HepG2 (cell line): ENCODE measurements around the gene TMEM217. TPM values are rescaled to one million over a fixed set of nuclear protein-coding genes. Genes with fewer than 3 reads are reported as not detected.
A peak's percentile ranks its signal among the peaks of the same experiment; 100 is the strongest.

Experiments
- ASH2L ChIP-seq: fragments of 300-600, 200-600 bp; sonication (generic); IDR thresholded peaks from 2 replicates; pipeline ENCODE4 v1.7.0; 2017; ENCODE audit warnings: low read depth, mild to moderate bottlenecking, moderate library complexity, mixed read lengths, low read length; ENCODE audit not compliant: insufficient read length
- CSRNP1 ChIP-seq: sonication (generic); formaldehyde crosslinking; IDR thresholded peaks from 2 replicates; pipeline ENCODE4 v1.8.1; 2023; ENCODE audit warnings: mild to moderate bottlenecking, missing genetic modification reagents
- GRHL1 ChIP-seq: sonication (generic); formaldehyde crosslinking; conservative IDR thresholded peaks from 2 replicates; pipeline ENCODE4 v1.8.0; 2022; ENCODE audit warnings: missing genetic modification reagents
- HNRNPH1 ChIP-seq: fragments of 200-400 bp; formaldehyde crosslinking; optimal IDR thresholded peaks from 2 replicates; pipeline ENCODE3; 2017; ENCODE audit warnings: mild to moderate bottlenecking, low read depth, low read length
- HOMEZ ChIP-seq: IDR thresholded peaks from 2 replicates; pipeline ENCODE4 v1.6.1; 2016; ENCODE audit warnings: low read depth
- MAX ChIP-seq: IDR thresholded peaks from 2 replicates; pipeline ENCODE4 v1.6.1; 2012; ENCODE audit warnings: inconsistent platforms
- NONO ChIP-seq, 2 experiments: fragments of 450-650 bp in 1 of 2; sonication (generic) in 1 of 2; formaldehyde crosslinking in 1 of 2; IDR thresholded peaks in 1 of 2; conservative IDR thresholded peaks in 1 of 2; 2 replicates each; pipeline versions ENCODE4 v1.6.1 to v1.8.0; 2017 to 2022; ENCODE audit warnings: mild to moderate bottlenecking in 1 of 2, missing genetic modification reagents in 1 of 2, moderate library complexity in 1 of 2
- NR2F2 ChIP-seq: IDR thresholded peaks from 2 replicates; pipeline ENCODE4 v1.6.1; 2012; ENCODE audit warnings: low read depth, inconsistent platforms, borderline replicate concordance
- PCBP1 ChIP-seq: fragments of 200-400 bp; formaldehyde crosslinking; IDR thresholded peaks from 2 replicates; pipeline ENCODE4 v1.6.1; 2017; ENCODE audit warnings: mild to moderate bottlenecking, low read depth, low read length, borderline replicate concordance
- PHF5A ChIP-seq: IDR thresholded peaks from one replicate; pipeline ENCODE4 v1.6.1; 2018; ENCODE audit warnings: low read depth, missing genetic modification reagents; ENCODE audit not compliant: unreplicated experiment
- SALL1 ChIP-seq: sonication (generic); formaldehyde crosslinking; IDR thresholded peaks from 2 replicates; pipeline ENCODE4 v1.8.0; 2022; ENCODE audit warnings: mild to moderate bottlenecking, missing genetic modification reagents
- SCMH1 ChIP-seq: sonication (generic); formaldehyde crosslinking; IDR thresholded peaks from 2 replicates; pipeline ENCODE4 v1.9.0; 2021; ENCODE audit warnings: missing genetic modification reagents, mild to moderate bottlenecking, borderline replicate concordance
- TBX2 ChIP-seq: sonication (generic); formaldehyde crosslinking; IDR thresholded peaks from 2 replicates; pipeline ENCODE4 v1.5.0; 2020; ENCODE audit warnings: missing genetic modification reagents, mild to moderate bottlenecking, borderline replicate concordance
- U2AF2 ChIP-seq: fragments of 200-400 bp; formaldehyde crosslinking; IDR thresholded peaks from 2 replicates; pipeline ENCODE4 v1.6.1; 2017; ENCODE audit warnings: low read depth, mild to moderate bottlenecking, low read length
- ZFP41 ChIP-seq: sonication (generic); formaldehyde crosslinking; IDR thresholded peaks from 2 replicates; pipeline ENCODE4 v1.4.0; 2020; ENCODE audit warnings: mild to moderate bottlenecking, missing genetic modification reagents, borderline replicate concordance
- ZNF510 ChIP-seq: sonication (generic); formaldehyde crosslinking; IDR thresholded peaks from 2 replicates; pipeline ENCODE4 v1.4.0; 2020; ENCODE audit warnings: low read depth, mild to moderate bottlenecking, missing genetic modification reagents
- ZNF546 ChIP-seq: sonication (generic); formaldehyde crosslinking; conservative IDR thresholded peaks from 2 replicates; pipeline ENCODE4 v1.8.1; 2023; ENCODE audit warnings: mild to moderate bottlenecking, missing genetic modification reagents
- ZNF552 ChIP-seq: sonication (generic); formaldehyde crosslinking; IDR thresholded peaks from 2 replicates; pipeline ENCODE4 v1.9.0; 2022; ENCODE audit warnings: missing genetic modification reagents, mild to moderate bottlenecking, borderline replicate concordance
- ZNF589 ChIP-seq: sonication (generic); formaldehyde crosslinking; conservative IDR thresholded peaks from 2 replicates; pipeline ENCODE4 v1.8.0; 2022; ENCODE audit warnings: mild to moderate bottlenecking, moderate library complexity, missing genetic modification reagents
- ZNF644 ChIP-seq: IDR thresholded peaks from 2 replicates; pipeline ENCODE4 v1.6.1; 2016; ENCODE audit warnings: low read depth
- ZNF660 ChIP-seq: sonication (generic); formaldehyde crosslinking; IDR thresholded peaks from 2 replicates; pipeline ENCODE4 v1.5.1; 2020; ENCODE audit warnings: mild to moderate bottlenecking, low read depth, missing genetic modification reagents, borderline replicate concordance
- ZNF703 ChIP-seq: sonication (generic); formaldehyde crosslinking; IDR thresholded peaks from 2 replicates; pipeline ENCODE4 v1.5.1; 2020; ENCODE audit warnings: missing genetic modification reagents, mild to moderate bottlenecking, moderate library complexity, borderline replicate concordance
- ZNF788 ChIP-seq: sonication (generic); formaldehyde crosslinking; IDR thresholded peaks from 2 replicates; pipeline ENCODE4 v1.5.0; 2020; ENCODE audit warnings: mild to moderate bottlenecking, missing genetic modification reagents, borderline replicate concordance
- ZSCAN29 ChIP-seq: sonication (generic); formaldehyde crosslinking; conservative IDR thresholded peaks from 2 replicates; pipeline ENCODE4 v1.4.0; 2020; ENCODE audit warnings: mild to moderate bottlenecking, missing genetic modification reagents
- polyA plus RNA-seq, 8 experiments: library from polyadenylated mRNA; depleted of rRNA in 3 of 8; stranded (reverse) in 7 of 8; unstranded in 1 of 8; fragments of >200 nt; fragmentation: Illumina TruSeq in 4 of 8; extraction: Trizol in 4 of 8; gene quantifications; 2 replicates each; pipeline versions ENCODE4 v1.2.1 to v1.2.3, GENCODE V29; 2011 to 2016; ENCODE audit warnings: low read depth in 4 of 8, missing spikeins in 1 of 8, mixed read lengths in 1 of 8; ENCODE audit not compliant: insufficient read depth in 1 of 8
- total RNA-seq, 5 experiments: library from RNA; depleted of rRNA; stranded (reverse); fragments of >200 nt; fragmentation: Illumina TruSeq; extraction: Trizol; gene quantifications; 2 replicates each; pipeline ENCODE4 v1.2.3, GENCODE V29; 2016; ENCODE audit warnings: low read depth in 1 of 5

TMEM217 gene
- total and polyA plus RNA-seq, 2 of the 13 experiments (the other 11 are each of a cell fraction or from before 2014, with no cell fraction given) = 2.3 to 3.4 TPM

DNA sequence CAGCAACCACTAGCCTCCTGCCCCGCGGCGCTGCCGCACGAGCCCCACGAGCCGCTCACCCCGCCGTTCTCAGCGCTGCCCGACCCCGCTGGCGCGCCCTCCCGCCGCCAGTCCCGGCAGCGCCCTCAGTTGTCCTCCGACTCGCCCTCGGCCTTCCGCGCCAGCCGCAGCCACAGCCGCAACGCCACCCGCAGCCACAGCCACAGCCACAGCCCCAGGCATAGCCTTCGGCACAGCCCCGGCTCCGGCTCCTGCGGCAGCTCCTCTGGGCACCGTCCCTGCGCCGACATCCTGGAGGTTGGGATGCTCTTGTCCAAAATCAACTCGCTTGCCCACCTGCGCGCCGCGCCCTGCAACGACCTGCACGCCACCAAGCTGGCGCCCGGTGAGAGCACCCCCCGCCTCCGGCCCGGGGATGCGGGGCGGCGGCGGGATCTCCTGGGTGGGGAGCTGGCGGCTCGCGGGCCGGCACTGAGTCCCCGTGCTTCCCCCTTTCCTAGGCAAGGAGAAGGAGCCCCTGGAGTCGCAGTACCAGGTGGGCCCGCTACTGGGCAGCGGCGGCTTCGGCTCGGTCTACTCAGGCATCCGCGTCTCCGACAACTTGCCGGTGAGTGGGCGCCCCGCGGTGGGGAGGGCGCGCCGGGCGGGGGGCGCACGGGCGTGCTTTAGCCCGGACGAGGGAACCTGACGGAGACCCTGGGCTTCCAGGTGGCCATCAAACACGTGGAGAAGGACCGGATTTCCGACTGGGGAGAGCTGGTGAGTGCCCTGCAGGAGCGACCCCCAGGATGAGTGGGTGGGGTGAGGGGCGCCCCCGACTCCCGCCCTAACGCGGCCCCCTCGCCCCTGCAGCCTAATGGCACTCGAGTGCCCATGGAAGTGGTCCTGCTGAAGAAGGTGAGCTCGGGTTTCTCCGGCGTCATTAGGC, 87.4 kb downstream of the TMEM217 start (continued):
- TF ChIP-seq MAX (peak; percentile 44; the same call in 1 of the 2 replicates), ZNF552 (CRISPR knock-in tag) (no peak), HOMEZ (CRISPR knock-in tag) (no peak), ZNF589 (CRISPR knock-in tag) (peak; percentile 69), PHF5A (no peak), ZNF703 (no peak), SCMH1 (CRISPR knock-in tag) (no peak), NONO (IDR thresholded peaks at IDR 0.05) (no peak), NONO (CRISPR knock-in tag; conservative IDR thresholded peaks at IDR 0.05) (peak; percentile 62; the same call in 1 of the 2 replicates), PCBP1 (no peak), CSRNP1 (CRISPR knock-in tag) (0 out of 2 replicates have a peak, but pooled peaks have one; percentile 48), GRHL1 (no peak), SALL1 (no peak; the same call in 1 of the 2 replicates), NR2F2 (no peak), ZSCAN29 (CRISPR knock-in tag) (no peak), ASH2L (peak; percentile 65), ZFP41 (CRISPR knock-in tag) (no peak; the same call in 1 of the 2 replicates), ZNF510 (CRISPR knock-in tag) (no peak), ZNF660 (CRISPR knock-in tag) (no peak), ZNF644 (CRISPR knock-in tag) (no peak), TBX2 (CRISPR knock-in tag) (no peak), ZNF788 (CRISPR knock-in tag) (no peak), ZNF546 (CRISPR knock-in tag) (peak; percentile 87; the same call in 1 of the 2 replicates), HNRNPH1 (no peak), U2AF2 (no peak)
